GM12865 (cell line): ENCODE data around the gene NEBL.

Experiments used
- DNase-seq: peaks from one replicate; pipeline ENCODE4 v3.0.0; 2010; ENCODE audit warnings: low read depth
- H3K4me3 ChIP-seq: 2 replicates; pipeline ENCODE4 v1.5.1; 2011; ENCODE audit warnings: mild to moderate bottlenecking, low read depth, low read length, control low read depth
- CTCF ChIP-seq: IDR thresholded peaks from 2 replicates; pipeline ENCODE4 v1.5.1; 2011; ENCODE audit warnings: low read length, control low read depth, low read depth, inconsistent platforms; ENCODE audit not compliant: insufficient read depth; ENCODE audit errors: missing control alignments

The NEBL gene

GRCh38 chr10:20883552-20883951, 13.6 kb downstream of the NEBL start:
- no peak for TF ChIP-seq CTCF
- H3K4me3 ChIP-seq: no peak overlapping the region
- DNase-seq: no peak

- no peak for TF ChIP-seq CTCF
- no peak for DNase-seq
- no peak overlapping the region for H3K4me3 ChIP-seq
Measured at GRCh38 chr10:20882091-20882490, 15.0 kb downstream of the NEBL start.

GRCh38 chr10:20879136-20879535, 18.0 kb downstream of the NEBL start:
- no peak for TF ChIP-seq CTCF
- H3K4me3 ChIP-seq: no peak overlapping the region
- DNase-seq: no peak

GRCh38 chr10:20877986-20878983, 18.8 kb downstream of the NEBL start:
- TF ChIP-seq CTCF: no peak
- no peak overlapping the region for H3K4me3 ChIP-seq
- DNase-seq: no peak

GRCh38 chr10:20877554-20877953, 19.6 kb downstream of the NEBL start:
- TF ChIP-seq CTCF: no peak
- no peak for DNase-seq
- no peak overlapping the region for H3K4me3 ChIP-seq

GRCh38 chr10:20874261-20874660, 22.9 kb downstream of the NEBL start:
- DNase-seq: no peak
- H3K4me3 ChIP-seq: no peak overlapping the region
- no peak for TF ChIP-seq CTCF
